HepG2 (cell line): ENCODE results near the gene PTPN22. TPM values are rescaled to one million over a fixed set of nuclear protein-coding genes. Genes with fewer than 3 reads are reported as not detected.

Experiments
- ATAC-seq: fragments of 200-7000 bp; cut with Tn5 transposase; 3 replicates; pipeline ENCODE4 v1.9.1; 2020; ENCODE audit warnings: mild to moderate bottlenecking, moderate library complexity
- BruUV-seq: library from RNA; stranded (reverse); fragments of 400-500 nt; replicated peaks from 2 replicates; lab custom pipeline; 2021; lab: Mats Ljungman, UMichigan
- CTCF ChIA-PET: fragments of 300-600 bp; formaldehyde crosslinking; extraction: SDS; loops from one replicate; lab custom pipeline; 2021; ENCODE audit warnings: low total read pairs, inconsistent platforms, low intra/inter-chr PET ratio; lab: Yijun Ruan, JAX
- POLR2A ChIA-PET: fragments of 350-600 bp; sonication (Branson Sonifier 250); formaldehyde crosslinking; loops from one replicate; lab custom pipeline; 2020; ENCODE audit warnings: antibody characterized with exemption, inconsistent platforms; lab: Yijun Ruan, JAX
- DNase-seq: peaks from one replicate; pipeline ENCODE4 v3.0.0-alpha.2; 2015; ENCODE audit warnings: low spot score
- FAIRE-seq: peaks from 3 replicates; lab custom pipeline; 2011; peaks lifted over from hg19 to GRCh38; lab: Jason Lieb, UNC
- H2AFZ ChIP-seq: one replicate; pipeline ENCODE4 v1.6.1; 2011; ENCODE audit warnings: low read length, inconsistent platforms
- H3K27ac ChIP-seq: fragments of 300-600 bp; 3 replicates; pipeline ENCODE4 v1.8.0; 2011; ENCODE audit warnings: mixed run types, mild to moderate bottlenecking, mixed read lengths, low read length, inconsistent platforms; ENCODE audit not compliant: insufficient read depth; ENCODE audit errors: extremely low read length
- H3K27me3 ChIP-seq, 2 experiments: fragments of 200-600 bp in 1 of 2; 2 replicates in 1 of 2; 3 replicates in 1 of 2; pipeline versions ENCODE4 v1.6.0 to v1.8.0; 2011; ENCODE audit warnings: low read length in 2 of 2, mild to moderate bottlenecking in 2 of 2, moderate library complexity in 2 of 2, inconsistent platforms in 1 of 2; ENCODE audit not compliant: insufficient read depth in 2 of 2, control insufficient read depth in 1 of 2
- H3K36me3 ChIP-seq, 2 experiments: fragments of 200-600 bp in 1 of 2; replicated peaks in 1 of 2; 2 replicates in 1 of 2; 3 replicates in 1 of 2; pipeline versions ENCODE4 v1.5.1 to v1.8.0; 2011; ENCODE audit warnings: low read length in 2 of 2, inconsistent platforms in 1 of 2; ENCODE audit not compliant: insufficient read depth in 2 of 2, control insufficient read depth in 1 of 2
- H3K4me1 ChIP-seq: 2 replicates; pipeline ENCODE4 v1.5.1; 2012; ENCODE audit warnings: low read length, inconsistent platforms; ENCODE audit not compliant: insufficient read depth
- H3K4me2 ChIP-seq: 2 replicates; pipeline ENCODE4 v1.6.0; 2011; ENCODE audit warnings: low read depth, low read length, inconsistent platforms
- H3K4me3 ChIP-seq, 3 experiments: fragments of 200-600 bp in 1 of 3; sonication (generic), shearing (Covaris generic) in 1 of 3; replicated peaks in 1 of 3; 2 replicates each; pipeline ENCODE4 v1.5.1; 2011 to 2016; ENCODE audit warnings: low read length in 3 of 3, inconsistent platforms in 2 of 3, low read depth in 2 of 3, mild to moderate bottlenecking in 2 of 3, control low read depth in 1 of 3, mixed read lengths in 1 of 3; ENCODE audit not compliant: insufficient read depth in 1 of 3
- H3K79me2 ChIP-seq: one replicate; pipeline ENCODE4 v1.6.1; 2011; ENCODE audit warnings: low read length, inconsistent platforms; ENCODE audit not compliant: insufficient read depth
- H3K9ac ChIP-seq: 2 replicates; pipeline ENCODE4 v1.6.0; 2011; ENCODE audit warnings: mild to moderate bottlenecking, low read depth, low read length, inconsistent platforms; ENCODE audit not compliant: insufficient read depth
- H3K9me3 ChIP-seq: 2 replicates; pipeline ENCODE4 v1.5.1; 2012; ENCODE audit warnings: mild to moderate bottlenecking, low read length
- H4K20me1 ChIP-seq: 2 replicates; pipeline ENCODE4 v1.6.0; 2011; ENCODE audit warnings: inconsistent platforms, mild to moderate bottlenecking, low read length, moderate library complexity; ENCODE audit not compliant: insufficient read depth
- CREB1 ChIP-seq, 2 experiments: fragments of 450-650 bp in 1 of 2; IDR thresholded peaks; 2 replicates each; pipeline ENCODE4 v1.6.1; 2016 to 2017; ENCODE audit warnings: control low read depth in 1 of 2, mild to moderate bottlenecking in 1 of 2, missing compliant biosample characterization in 1 of 2, missing genetic modification characterization in 1 of 2
- CREM ChIP-seq, 2 experiments: sonication (generic) in 1 of 2; formaldehyde crosslinking in 1 of 2; IDR thresholded peaks; 2 replicates each; pipeline versions ENCODE4 v1.4.0 to v1.6.1; 2016 to 2020; ENCODE audit warnings: antibody characterized with exemption in 1 of 2, mild to moderate bottlenecking in 1 of 2, missing genetic modification reagents in 1 of 2
- EP300 ChIP-seq, 3 experiments: sonication (generic) in 1 of 3; formaldehyde crosslinking in 1 of 3; IDR thresholded peaks; 2 replicates each; pipeline versions ENCODE4 v1.5.1 to v1.6.1; 2011 to 2020; ENCODE audit warnings: low read depth in 2 of 3, low read length in 2 of 3, borderline replicate concordance in 1 of 3, improper control_type of control experiment in 1 of 3, mild to moderate bottlenecking in 1 of 3, missing genetic modification reagents in 1 of 3, moderate library complexity in 1 of 3
- HIVEP1 ChIP-seq: sonication (generic); formaldehyde crosslinking; IDR thresholded peaks from 2 replicates; pipeline ENCODE4 v1.4.0; 2020; ENCODE audit warnings: mild to moderate bottlenecking, missing genetic modification reagents
- SOX6 ChIP-seq, 2 experiments: fragments of 450-650 bp in 1 of 2; sonication (generic) in 1 of 2; formaldehyde crosslinking in 1 of 2; IDR thresholded peaks; 2 replicates each; pipeline versions ENCODE4 v1.4.0 to v1.6.1; 2017 to 2020; ENCODE audit warnings: antibody characterized with exemption in 1 of 2, mild to moderate bottlenecking in 1 of 2, missing genetic modification reagents in 1 of 2
- STAG1 ChIP-seq: sonication (generic); formaldehyde crosslinking; IDR thresholded peaks from 2 replicates; pipeline ENCODE4 v1.4.0; 2020; ENCODE audit warnings: missing genetic modification reagents
- TEAD3 ChIP-seq: optimal IDR thresholded peaks from 2 replicates; pipeline ENCODE3; 2016; ENCODE audit warnings: borderline replicate concordance
- ZBTB38 ChIP-seq: sonication (generic); formaldehyde crosslinking; IDR thresholded peaks from 2 replicates; pipeline ENCODE4 v1.5.1; 2020; ENCODE audit warnings: mild to moderate bottlenecking, missing genetic modification reagents
- ZBTB39 ChIP-seq: sonication (generic); formaldehyde crosslinking; IDR thresholded peaks from 2 replicates; pipeline ENCODE4 v1.5.0; 2020; ENCODE audit warnings: missing genetic modification reagents
- ZNF256 ChIP-seq: sonication (generic); formaldehyde crosslinking; conservative IDR thresholded peaks from 2 replicates; pipeline ENCODE4 v1.4.0; 2020; ENCODE audit warnings: missing genetic modification reagents
- whole genome bisulfite sequencing: methylation state at CpG from one replicate; pipeline ENCODE4 v1.1.6; 2017; ENCODE audit warnings: low lambda C conversion rate; 5-methylcytosine and 5-hydroxymethylcytosine counted together
- in situ Hi-C: cut with HindIII; loops from 2 replicates; pipeline ENCODE4 v1.10.0; 2017; ENCODE audit warnings: low pct_unique_long_range_greater_than_20kb; ENCODE audit not compliant: extremely low pct_ligation_motif_present
- intact Hi-C: fragments of 100-400 bp; cut with micrococcal nuclease; formaldehyde crosslinking; loops from one replicate; pipeline ENCODE4 v1.10.0; 2022; ENCODE audit not compliant: unreplicated experiment
- polyA plus RNA-seq, 8 experiments: library from polyadenylated mRNA; depleted of rRNA in 3 of 8; stranded (reverse) in 7 of 8; unstranded in 1 of 8; fragments of >200 nt; fragmentation: Illumina TruSeq in 4 of 8; extraction: Trizol in 4 of 8; gene quantifications; 2 replicates each; pipeline versions ENCODE4 v1.2.1 to v1.2.3, GENCODE V29; 2011 to 2016; ENCODE audit warnings: low read depth in 4 of 8, missing spikeins in 1 of 8, mixed read lengths in 1 of 8; ENCODE audit not compliant: insufficient read depth in 1 of 8
- total RNA-seq, 5 experiments: library from RNA; depleted of rRNA; stranded (reverse); fragments of >200 nt; fragmentation: Illumina TruSeq; extraction: Trizol; gene quantifications; 2 replicates each; pipeline ENCODE4 v1.2.3, GENCODE V29; 2016; ENCODE audit warnings: low read depth in 1 of 5
- TF ChIP-seq, protein P1 (sequence below): sonication (generic); formaldehyde crosslinking; conservative IDR thresholded peaks from 2 replicates; pipeline ENCODE4 v1.8.0; 2022; ENCODE audit warnings: mild to moderate bottlenecking, moderate library complexity, missing genetic modification reagents
- TF ChIP-seq, protein P2 (sequence below): sonication (generic); formaldehyde crosslinking; IDR thresholded peaks from 2 replicates; pipeline ENCODE4 v1.9.0; 2021; ENCODE audit warnings: missing genetic modification reagents, borderline replicate concordance
- TF ChIP-seq, protein P3 (sequence below): IDR thresholded peaks from 2 replicates; pipeline ENCODE4 v1.6.1; 2018; ENCODE audit warnings: missing genetic modification reagents

PTPN22 gene
- total and polyA plus RNA-seq, 2 of the 13 experiments (the other 11 are each of a cell fraction or from before 2014, with no cell fraction given), result not detected

DNA sequence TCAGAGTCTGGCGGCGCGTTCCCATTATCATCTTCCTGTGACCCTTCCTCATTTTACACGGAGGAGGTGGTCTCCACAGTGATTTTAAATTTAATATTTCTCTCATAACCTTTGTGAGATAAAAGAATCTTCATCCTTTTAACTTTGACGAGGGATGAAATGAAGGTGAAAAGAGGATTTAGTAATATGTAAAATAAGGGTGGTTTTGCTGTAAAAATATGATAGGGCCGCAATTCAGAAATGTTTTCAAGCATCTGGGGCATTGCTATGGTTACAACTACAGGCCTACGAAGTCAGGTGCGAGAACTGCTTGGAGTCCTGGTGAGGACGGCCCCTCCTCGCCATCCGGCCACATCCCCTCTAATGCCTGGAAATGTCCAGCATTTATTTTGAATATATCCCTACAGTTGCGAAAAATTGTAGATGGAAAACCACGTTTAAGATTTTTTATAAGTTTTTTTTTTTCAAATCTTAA is 58.8 kb downstream of the PTPN22 start:
- H3K36me3 ChIP-seq, result 0 out of 5 replicates have a peak, but pooled peaks cover 0 to 4% of the 10 kb centered on the region in 2 experiments
- FAIRE-seq (no peak), ATAC-seq (no peak), DNase-seq (no peak)
- POLR2A ChIA-PET, result interaction anchor here (0.5 to 2.3 kb wide), 10 partner anchors 21 to 859 kb away, joined by 3 to 34 read pairs (median 3); partner anchors contain the start of genes AP4B1, DCLRE1B, HIPK1 and LRIG2
- no peaks in the 10 kb centered on the region; a peak in 1 of 5 replicates for H3K27me3 ChIP-seq
- peaks cover 43% of the 10 kb centered on the region for H3K79me2 ChIP-seq
- H3K4me1 ChIP-seq, result peaks cover 28% of the 10 kb centered on the region
- H3K27ac ChIP-seq, result peak overlapping the region; percentile 69
- H3K9ac ChIP-seq, result peak overlapping the region; percentile 65
- H2AFZ ChIP-seq, result no peak overlapping the region
- peak overlapping the region; percentile 79 for H3K4me2 ChIP-seq
- intact Hi-C loops, result loop anchor here (1.0 kb wide), 2 partner anchors 54 to 93 kb away; partner anchors contain the start of gene DCLRE1B
- WGBS, result 41% methylated on average over 13 of the region's 13 CpGs
- TSS peak; percentile 100 for BruUV-seq
- peaks cover 25% of the 10 kb centered on the region for H4K20me1 ChIP-seq
- no peaks in the 10 kb centered on the region for H3K9me3 ChIP-seq
- CTCF ChIA-PET, result no interaction called here
- in situ Hi-C loops, result no loop called here
- H3K4me3 ChIP-seq, result peak overlapping the region; percentile 46 to 99 (median 60); a peak in 5 of 6 replicates
- TF ChIP-seq CREM (IDR thresholded peaks at IDR 0.05) (peak; percentile 44; the same call in 1 of the 2 replicates), CREM (CRISPR knock-in tag; IDR thresholded peaks at IDR 0.05) (no peak), CREB1 (IDR thresholded peaks at IDR 0.05) (no peak), CREB1 (CRISPR knock-in tag; IDR thresholded peaks at IDR 0.05) (0 out of 2 replicates have a peak, but pooled peaks have one; percentile 23), SOX6 (IDR thresholded peaks at IDR 0.05) (no peak), SOX6 (CRISPR knock-in tag; IDR thresholded peaks at IDR 0.05) (0 out of 2 replicates have a peak, but pooled peaks have one; percentile 26), ZBTB38 (CRISPR knock-in tag) (no peak), ZBTB39 (CRISPR knock-in tag) (no peak), STAG1 (CRISPR knock-in tag) (peak; percentile 2; the same call in 1 of the 2 replicates), EP300 (IDR thresholded peaks at IDR 0.05; ENCODE audit: low read depth in 2 of 2, low read length in 2 of 2) (0 out of 4 replicates have a peak, but pooled peaks of 1 of the 2 experiments have one; percentile 2), EP300 (CRISPR knock-in tag; IDR thresholded peaks at IDR 0.05; ENCODE audit: borderline replicate concordance) (no peak), HIVEP1 (CRISPR knock-in tag) (no peak), TEAD3 (CRISPR knock-in tag) (peak; percentile 9), ZNF256 (CRISPR knock-in tag) (0 out of 2 replicates have a peak, but pooled peaks have one; percentile 0)
- TF ChIP-seq, protein P1, sequence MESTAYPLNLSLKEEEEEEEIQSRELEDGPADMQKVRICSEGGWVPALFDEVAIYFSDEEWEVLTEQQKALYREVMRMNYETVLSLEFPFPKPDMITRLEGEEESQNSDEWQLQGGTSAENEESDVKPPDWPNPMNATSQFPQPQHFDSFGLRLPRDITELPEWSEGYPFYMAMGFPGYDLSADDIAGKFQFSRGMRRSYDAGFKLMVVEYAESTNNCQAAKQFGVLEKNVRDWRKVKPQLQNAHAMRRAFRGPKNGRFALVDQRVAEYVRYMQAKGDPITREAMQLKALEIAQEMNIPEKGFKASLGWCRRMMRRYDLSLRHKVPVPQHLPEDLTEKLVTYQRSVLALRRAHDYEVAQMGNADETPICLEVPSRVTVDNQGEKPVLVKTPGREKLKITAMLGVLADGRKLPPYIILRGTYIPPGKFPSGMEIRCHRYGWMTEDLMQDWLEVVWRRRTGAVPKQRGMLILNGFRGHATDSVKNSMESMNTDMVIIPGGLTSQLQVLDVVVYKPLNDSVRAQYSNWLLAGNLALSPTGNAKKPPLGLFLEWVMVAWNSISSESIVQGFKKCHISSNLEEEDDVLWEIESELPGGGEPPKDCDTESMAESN (CRISPR knock-in tag), result no peak
- TF ChIP-seq, protein P2, sequence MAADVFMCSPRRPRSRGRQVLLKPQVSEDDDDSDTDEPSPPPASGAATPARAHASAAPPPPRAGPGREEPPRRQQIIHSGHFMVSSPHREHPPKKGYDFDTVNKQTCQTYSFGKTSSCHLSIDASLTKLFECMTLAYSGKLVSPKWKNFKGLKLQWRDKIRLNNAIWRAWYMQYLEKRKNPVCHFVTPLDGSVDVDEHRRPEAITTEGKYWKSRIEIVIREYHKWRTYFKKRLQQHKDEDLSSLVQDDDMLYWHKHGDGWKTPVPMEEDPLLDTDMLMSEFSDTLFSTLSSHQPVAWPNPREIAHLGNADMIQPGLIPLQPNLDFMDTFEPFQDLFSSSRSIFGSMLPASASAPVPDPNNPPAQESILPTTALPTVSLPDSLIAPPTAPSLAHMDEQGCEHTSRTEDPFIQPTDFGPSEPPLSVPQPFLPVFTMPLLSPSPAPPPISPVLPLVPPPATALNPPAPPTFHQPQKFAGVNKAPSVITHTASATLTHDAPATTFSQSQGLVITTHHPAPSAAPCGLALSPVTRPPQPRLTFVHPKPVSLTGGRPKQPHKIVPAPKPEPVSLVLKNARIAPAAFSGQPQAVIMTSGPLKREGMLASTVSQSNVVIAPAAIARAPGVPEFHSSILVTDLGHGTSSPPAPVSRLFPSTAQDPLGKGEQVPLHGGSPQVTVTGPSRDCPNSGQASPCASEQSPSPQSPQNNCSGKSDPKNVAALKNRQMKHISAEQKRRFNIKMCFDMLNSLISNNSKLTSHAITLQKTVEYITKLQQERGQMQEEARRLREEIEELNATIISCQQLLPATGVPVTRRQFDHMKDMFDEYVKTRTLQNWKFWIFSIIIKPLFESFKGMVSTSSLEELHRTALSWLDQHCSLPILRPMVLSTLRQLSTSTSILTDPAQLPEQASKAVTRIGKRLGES (CRISPR knock-in tag), result 0 out of 2 replicates have a peak, but pooled peaks have one; percentile 11
- TF ChIP-seq, protein P3, sequence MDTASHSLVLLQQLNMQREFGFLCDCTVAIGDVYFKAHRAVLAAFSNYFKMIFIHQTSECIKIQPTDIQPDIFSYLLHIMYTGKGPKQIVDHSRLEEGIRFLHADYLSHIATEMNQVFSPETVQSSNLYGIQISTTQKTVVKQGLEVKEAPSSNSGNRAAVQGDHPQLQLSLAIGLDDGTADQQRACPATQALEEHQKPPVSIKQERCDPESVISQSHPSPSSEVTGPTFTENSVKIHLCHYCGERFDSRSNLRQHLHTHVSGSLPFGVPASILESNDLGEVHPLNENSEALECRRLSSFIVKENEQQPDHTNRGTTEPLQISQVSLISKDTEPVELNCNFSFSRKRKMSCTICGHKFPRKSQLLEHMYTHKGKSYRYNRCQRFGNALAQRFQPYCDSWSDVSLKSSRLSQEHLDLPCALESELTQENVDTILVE (CRISPR knock-in tag), result peak; percentile 2; the same call in 1 of the 2 replicates
